ENCODE data around the gene IGF2BP2. TPM values are rescaled to one million over a fixed set of nuclear protein-coding genes. Genes with fewer than 3 reads are reported as not detected.

The IGF2BP2 gene
- total and polyA plus RNA-seq, 2 of the 4 experiments (the other 2 are of a cell fraction): 23.4 to 88.2 TPM

DNA sequence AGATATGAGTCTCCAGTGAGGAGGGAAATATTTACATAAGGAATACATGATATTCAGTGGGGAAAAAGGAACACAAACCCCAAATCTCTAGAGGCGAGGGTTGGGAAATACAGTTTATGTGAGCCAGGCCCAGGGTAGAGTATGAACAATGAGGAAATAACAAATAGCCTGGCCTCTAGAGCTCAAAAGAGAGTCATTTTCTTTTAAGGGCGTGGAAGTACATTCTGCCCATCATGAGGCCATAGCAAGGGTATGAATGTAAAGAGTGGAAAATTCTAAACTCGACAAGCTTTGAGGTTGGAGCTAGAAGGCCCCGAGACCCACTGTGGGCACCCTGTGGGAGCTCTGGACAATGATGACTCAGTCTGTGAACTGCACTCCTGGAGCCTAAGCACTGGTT, 27.8 kb upstream of the IGF2BP2 start:
- no peak overlapping the region for H3K23ac ChIP-seq (ENCODE audit: low read depth, low read length)
- H2BK15ac ChIP-seq (ENCODE audit: low read depth, low read length): no peak overlapping the region
- no peak overlapping the region for H4K91ac ChIP-seq (ENCODE audit: insufficient read depth, low read depth, low read length)
- BruUV-seq (replicated peaks): no TSS peak
- no peaks in the 10 kb centered on the region for H3K4me1 ChIP-seq (ENCODE audit: control insufficient read depth, insufficient read depth, low read length)
- TF ChIP-seq RCOR1 (IDR thresholded peaks at IDR 0.05; ENCODE audit: insufficient replicate concordance, low read length) (no peak), MXI1 (IDR thresholded peaks at IDR 0.05; ENCODE audit: borderline replicate concordance, low read depth, low read length) (no peak), MAZ (IDR thresholded peaks at IDR 0.05; ENCODE audit: borderline replicate concordance, low read depth, low read length) (no peak), BHLHE40 (IDR thresholded peaks at IDR 0.05; ENCODE audit: low read depth, low read length) (no peak), RFX5 (IDR thresholded peaks at IDR 0.05; ENCODE audit: low read depth, low read length) (no peak), FOS (IDR thresholded peaks at IDR 0.05; ENCODE audit: low read depth, low read length) (no peak), MAFK (IDR thresholded peaks at IDR 0.05; ENCODE audit: low read depth, low read length) (no peak), SMC3 (IDR thresholded peaks at IDR 0.05; ENCODE audit: low read depth, low read length) (no peak)
- TF ChIP-seq, protein P1, sequence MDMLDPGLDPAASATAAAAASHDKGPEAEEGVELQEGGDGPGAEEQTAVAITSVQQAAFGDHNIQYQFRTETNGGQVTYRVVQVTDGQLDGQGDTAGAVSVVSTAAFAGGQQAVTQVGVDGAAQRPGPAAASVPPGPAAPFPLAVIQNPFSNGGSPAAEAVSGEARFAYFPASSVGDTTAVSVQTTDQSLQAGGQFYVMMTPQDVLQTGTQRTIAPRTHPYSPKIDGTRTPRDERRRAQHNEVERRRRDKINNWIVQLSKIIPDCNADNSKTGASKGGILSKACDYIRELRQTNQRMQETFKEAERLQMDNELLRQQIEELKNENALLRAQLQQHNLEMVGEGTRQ (IDR thresholded peaks at IDR 0.05; ENCODE audit: low read depth, low read length): no peak
- TF ChIP-seq, protein P2, sequence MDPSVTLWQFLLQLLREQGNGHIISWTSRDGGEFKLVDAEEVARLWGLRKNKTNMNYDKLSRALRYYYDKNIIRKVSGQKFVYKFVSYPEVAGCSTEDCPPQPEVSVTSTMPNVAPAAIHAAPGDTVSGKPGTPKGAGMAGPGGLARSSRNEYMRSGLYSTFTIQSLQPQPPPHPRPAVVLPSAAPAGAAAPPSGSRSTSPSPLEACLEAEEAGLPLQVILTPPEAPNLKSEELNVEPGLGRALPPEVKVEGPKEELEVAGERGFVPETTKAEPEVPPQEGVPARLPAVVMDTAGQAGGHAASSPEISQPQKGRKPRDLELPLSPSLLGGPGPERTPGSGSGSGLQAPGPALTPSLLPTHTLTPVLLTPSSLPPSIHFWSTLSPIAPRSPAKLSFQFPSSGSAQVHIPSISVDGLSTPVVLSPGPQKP (IDR thresholded peaks at IDR 0.05; ENCODE audit: borderline replicate concordance, low read depth, low read length): no peak
- H3K36me3 ChIP-seq (ENCODE audit: control insufficient read depth, insufficient read depth, low read length): no peaks in the 10 kb centered on the region
- H4K8ac ChIP-seq (ENCODE audit: low read depth in 2 of 2, low read length in 2 of 2): no peak overlapping the region
- CTCF ChIA-PET: no interaction called here
- no peak overlapping the region for H3K56ac ChIP-seq (ENCODE audit: extremely low read depth, insufficient read depth, low read length)
- intact Hi-C loops (cut with micrococcal nuclease): no loop called here
- H3K4me2 ChIP-seq (ENCODE audit: low read depth, low read length): no peak overlapping the region
- no peak overlapping the region for H3K9ac ChIP-seq (ENCODE audit: low read depth, low read length)
- H2BK20ac ChIP-seq (ENCODE audit: low read depth, low read length): no peak overlapping the region
- no peak overlapping the region for H2AK9ac ChIP-seq (replicated peaks; ENCODE audit: low read depth, low read length, poor library complexity)
- in situ Hi-C loops (cut with MboI; ENCODE audit: low sequenced_read_pairs): no loop called here
- H3K4ac ChIP-seq (ENCODE audit: low read depth, low read length): no peak overlapping the region
- H2AK5ac ChIP-seq (ENCODE audit: low read depth, low read length): no peak overlapping the region
- 100% methylated on average over 1 of the region's 4 CpGs; no CpG with 5 or more reads in 1 of the 2 experiments for WGBS, 2 experiments (ENCODE audit: extremely low coverage in 2 of 2, insufficient read length in 1 of 2)
- H3K9me3 ChIP-seq (ENCODE audit: control insufficient read depth, insufficient read depth, low read length): no peaks in the 10 kb centered on the region
- no peaks in the 10 kb centered on the region for H3K9me1 ChIP-seq (ENCODE audit: insufficient read depth, low read length)
- H3K18ac ChIP-seq (ENCODE audit: low read depth, low read length): no peak overlapping the region
- H4K20me1 ChIP-seq (ENCODE audit: insufficient read depth, low read length): no peaks in the 10 kb centered on the region
- no peak overlapping the region for H3K14ac ChIP-seq (replicated peaks; ENCODE audit: low read depth, low read length)
- H3K27ac ChIP-seq (ENCODE audit: insufficient read depth, low read length): no peak overlapping the region
- H3K27me3 ChIP-seq (ENCODE audit: control insufficient read depth, insufficient read depth, low read length): no peaks in the 10 kb centered on the region
- POLR2A ChIA-PET (ENCODE audit: unreplicated experiment): no interaction called here
- H4K5ac ChIP-seq (ENCODE audit: low read depth, low read length): no peak overlapping the region
- no peaks in the 10 kb centered on the region for H3K79me1 ChIP-seq (ENCODE audit: low read depth in 1 of 2, low read length in 2 of 2)
- ATAC-seq (ENCODE audit: low read depth): 0 out of 2 replicates have a peak, but pooled peaks have one; percentile 36
- DNase-seq: no peak
- no peak overlapping the region for H3K4me3 ChIP-seq (ENCODE audit: insufficient read depth, low read depth, low read length)
- H2AFZ ChIP-seq (replicated peaks; ENCODE audit: low read length, poor library complexity): no peak overlapping the region
- dilution Hi-C loops (cut with HindIII; ENCODE audit: low sequenced_read_pairs, unreplicated experiment): no loop called here
- no peak overlapping the region for H2BK120ac ChIP-seq (ENCODE audit: low read depth, low read length)
- no peak overlapping the region for H2BK5ac ChIP-seq (ENCODE audit: low read depth, low read length, poor library complexity, severe bottlenecking)
